Measurements from ENCODE around the gene CSRNP3. TPM values are rescaled to one million over a fixed set of nuclear protein-coding genes. Genes with fewer than 3 reads are reported as not detected.

The CSRNP3 gene
- total RNA-seq, 2 donors from 2014 or later: 8.3 to 16.1 TPM

DNA sequence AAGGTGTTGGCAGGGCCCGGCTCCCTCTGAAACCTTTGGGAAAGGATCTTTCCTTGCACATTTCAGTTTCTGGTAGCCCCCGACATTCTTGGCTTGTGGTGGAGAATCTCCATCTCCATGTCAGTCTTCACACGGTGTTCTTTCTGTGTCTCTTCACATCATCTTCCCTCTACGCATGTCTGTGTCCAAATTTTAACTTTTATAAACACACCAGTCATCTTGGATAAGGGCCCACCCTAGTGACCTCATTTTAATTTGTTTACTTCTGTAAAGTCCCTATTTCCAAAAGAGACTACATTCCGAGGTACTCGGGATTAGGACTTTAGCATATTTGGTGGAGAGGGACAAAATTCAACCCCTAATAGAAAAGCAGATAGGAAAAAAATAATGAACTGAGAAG, 186.2 kb downstream of the CSRNP3 start:
- TF ChIP-seq CTCF (conservative IDR thresholded peaks at IDR 0.05): no peak
- Mint-ChIP-seq H3K4me3 (no peak overlapping the region), H3K27me3 (ENCODE audit: insufficient read depth) (no peaks in the 10 kb centered on the region), H3K36me3 (ENCODE audit: low read depth) (peaks cover 16% of the 10 kb centered on the region), H3K4me1 (peaks cover 2% of the 10 kb centered on the region), H3K27ac (no peak overlapping the region), H3K9me3 (no peaks in the 10 kb centered on the region)
- no peaks in the 10 kb centered on the region for H3K27me3 ChIP-seq (ENCODE audit: control insufficient read depth, insufficient read depth, low read length, poor library complexity, severe bottlenecking)
- no peak overlapping the region for H3K27ac ChIP-seq (ENCODE audit: low read depth, low read length)
- no peak overlapping the region for H3K4me3 ChIP-seq (ENCODE audit: low read length)
- no peaks in the 10 kb centered on the region for H3K9me3 ChIP-seq (ENCODE audit: control insufficient read depth, low read length)
- H3K36me3 ChIP-seq (ENCODE audit: control insufficient read depth, insufficient read depth, low read length): no peaks in the 10 kb centered on the region
- WGBS, 2 experiments (ENCODE audit: insufficient coverage in 1 of 2, insufficient read length in 1 of 2): 92% methylated on average over 4 to 6 of the region's 6 CpGs
- no peak for DNase-seq
- no peaks in the 10 kb centered on the region for H3K4me1 ChIP-seq (ENCODE audit: control insufficient read depth, insufficient read depth, low read length)
- H3K9ac ChIP-seq (ENCODE audit: extremely low read depth, low read length, poor library complexity, severe bottlenecking): no peak overlapping the region

- no peaks in the 10 kb centered on the region for H3K9me3 Mint-ChIP-seq
- H3K27me3 Mint-ChIP-seq (ENCODE audit: insufficient read depth): no peaks in the 10 kb centered on the region
- no peak overlapping the region for H3K4me3 Mint-ChIP-seq
- Histone ChIP-seq H3K9me3 (ENCODE audit: control insufficient read depth, low read length) (no peaks in the 10 kb centered on the region), H3K9ac (ENCODE audit: extremely low read depth, low read length, poor library complexity, severe bottlenecking) (no peak overlapping the region), H3K4me1 (ENCODE audit: control insufficient read depth, insufficient read depth, low read length) (no peaks in the 10 kb centered on the region), H3K4me3 (ENCODE audit: low read length) (no peak overlapping the region), H3K36me3 (ENCODE audit: control insufficient read depth, insufficient read depth, low read length) (no peaks in the 10 kb centered on the region), H3K27ac (ENCODE audit: low read depth, low read length) (no peak overlapping the region), H3K27me3 (ENCODE audit: control insufficient read depth, insufficient read depth, low read length, poor library complexity, severe bottlenecking) (no peaks in the 10 kb centered on the region)
- no peak for TF ChIP-seq CTCF (conservative IDR thresholded peaks at IDR 0.05)
- peaks cover 18% of the 10 kb centered on the region for H3K36me3 Mint-ChIP-seq (ENCODE audit: low read depth)
- H3K4me1 Mint-ChIP-seq: peaks cover 2% of the 10 kb centered on the region
- DNase-seq: no peak
- WGBS, 2 experiments (ENCODE audit: insufficient coverage in 1 of 2, insufficient read length in 1 of 2): 81% methylated on average over 3 of the region's 3 CpGs; no CpG with 5 or more reads in 1 of the 2 experiments
- H3K27ac Mint-ChIP-seq: no peak overlapping the region
Measured at GRCh38 chr2:165660361-165660760, 190.9 kb downstream of the CSRNP3 start.

GRCh38 chr2:165662720-165663119, 193.2 kb downstream of the CSRNP3 start:
- Histone ChIP-seq H3K9me3 (ENCODE audit: control insufficient read depth, low read length) (no peaks in the 10 kb centered on the region), H3K27ac (ENCODE audit: low read depth, low read length) (no peak overlapping the region), H3K9ac (ENCODE audit: extremely low read depth, low read length, poor library complexity, severe bottlenecking) (no peak overlapping the region), H3K4me1 (ENCODE audit: control insufficient read depth, insufficient read depth, low read length) (no peaks in the 10 kb centered on the region), H3K27me3 (ENCODE audit: control insufficient read depth, insufficient read depth, low read length, poor library complexity, severe bottlenecking) (no peaks in the 10 kb centered on the region), H3K4me3 (ENCODE audit: low read length) (no peak overlapping the region), H3K36me3 (ENCODE audit: control insufficient read depth, insufficient read depth, low read length) (no peaks in the 10 kb centered on the region)
- TF ChIP-seq CTCF (conservative IDR thresholded peaks at IDR 0.05): no peak
- Mint-ChIP-seq H3K27ac (no peak overlapping the region), H3K9me3 (no peaks in the 10 kb centered on the region), H3K27me3 (ENCODE audit: insufficient read depth) (no peaks in the 10 kb centered on the region), H3K36me3 (ENCODE audit: low read depth) (peaks cover 17% of the 10 kb centered on the region), H3K4me1 (peaks cover 2% of the 10 kb centered on the region), H3K4me3 (no peak overlapping the region)
- no peak for DNase-seq

Measured in endodermal cell (in vitro differentiated cells).